Astrocyte of the cerebellum (primary cell): ENCODE results near the gene MTFR2.

Experiments
- DNase-seq: peaks from one replicate; pipeline ENCODE4 v3.0.0-alpha.2; 2011; ENCODE audit warnings: low read depth
- H3K4me3 ChIP-seq: 2 replicates; pipeline ENCODE4 v1.5.1; 2011; ENCODE audit warnings: mild to moderate bottlenecking, low read depth, low read length, moderate library complexity
- in situ Hi-C: cut with HindIII; loops from 2 replicates; pipeline ENCODE4 v1.10.0; 2017; ENCODE audit warnings: low sequenced_read_pairs
- TF ChIP-seq, protein P1 (sequence below): IDR thresholded peaks from 2 replicates; pipeline ENCODE4 v1.5.1; 2012; ENCODE audit warnings: low read length, low read depth, moderate library complexity, mild to moderate bottlenecking; ENCODE audit errors: missing control alignments

MTFR2 gene

GRCh38 chr6:136213012-136213539, 37.0 kb downstream of the MTFR2 start:
- in situ Hi-C loops, result loop anchor here (25.0 kb wide), 1 partner anchor 276 kb away; no protein-coding TSS in a partner anchor
- H3K4me3 ChIP-seq, result no peak overlapping the region
- TF ChIP-seq, protein P1, sequence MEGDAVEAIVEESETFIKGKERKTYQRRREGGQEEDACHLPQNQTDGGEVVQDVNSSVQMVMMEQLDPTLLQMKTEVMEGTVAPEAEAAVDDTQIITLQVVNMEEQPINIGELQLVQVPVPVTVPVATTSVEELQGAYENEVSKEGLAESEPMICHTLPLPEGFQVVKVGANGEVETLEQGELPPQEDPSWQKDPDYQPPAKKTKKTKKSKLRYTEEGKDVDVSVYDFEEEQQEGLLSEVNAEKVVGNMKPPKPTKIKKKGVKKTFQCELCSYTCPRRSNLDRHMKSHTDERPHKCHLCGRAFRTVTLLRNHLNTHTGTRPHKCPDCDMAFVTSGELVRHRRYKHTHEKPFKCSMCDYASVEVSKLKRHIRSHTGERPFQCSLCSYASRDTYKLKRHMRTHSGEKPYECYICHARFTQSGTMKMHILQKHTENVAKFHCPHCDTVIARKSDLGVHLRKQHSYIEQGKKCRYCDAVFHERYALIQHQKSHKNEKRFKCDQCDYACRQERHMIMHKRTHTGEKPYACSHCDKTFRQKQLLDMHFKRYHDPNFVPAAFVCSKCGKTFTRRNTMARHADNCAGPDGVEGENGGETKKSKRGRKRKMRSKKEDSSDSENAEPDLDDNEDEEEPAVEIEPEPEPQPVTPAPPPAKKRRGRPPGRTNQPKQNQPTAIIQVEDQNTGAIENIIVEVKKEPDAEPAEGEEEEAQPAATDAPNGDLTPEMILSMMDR, result no peak
- no peak for DNase-seq

GRCh38 chr6:136212608-136213007, 37.5 kb downstream of the MTFR2 start:
- no peak overlapping the region for H3K4me3 ChIP-seq
- in situ Hi-C loops, result loop anchor here (25.0 kb wide), 1 partner anchor 275 kb away; no protein-coding TSS in a partner anchor
- TF ChIP-seq, protein P1, result no peak
- no peak for DNase-seq

- TF ChIP-seq, protein P1, result no peak
- in situ Hi-C loops, result loop anchor here (25.0 kb wide), 1 partner anchor 273 kb away; no protein-coding TSS in a partner anchor
- no peak overlapping the region for H3K4me3 ChIP-seq
- DNase-seq, result no peak
These were observed 39.5 kb downstream of the MTFR2 start for GRCh38 chr6:136210398-136211165.

GRCh38 chr6:136209496-136209895, 40.6 kb downstream of the MTFR2 start:
- in situ Hi-C loops, result loop anchor here (25.0 kb wide), 1 partner anchor 272 kb away; no protein-coding TSS in a partner anchor
- TF ChIP-seq, protein P1, result no peak
- no peak overlapping the region for H3K4me3 ChIP-seq
- no peak for DNase-seq

DNA sequence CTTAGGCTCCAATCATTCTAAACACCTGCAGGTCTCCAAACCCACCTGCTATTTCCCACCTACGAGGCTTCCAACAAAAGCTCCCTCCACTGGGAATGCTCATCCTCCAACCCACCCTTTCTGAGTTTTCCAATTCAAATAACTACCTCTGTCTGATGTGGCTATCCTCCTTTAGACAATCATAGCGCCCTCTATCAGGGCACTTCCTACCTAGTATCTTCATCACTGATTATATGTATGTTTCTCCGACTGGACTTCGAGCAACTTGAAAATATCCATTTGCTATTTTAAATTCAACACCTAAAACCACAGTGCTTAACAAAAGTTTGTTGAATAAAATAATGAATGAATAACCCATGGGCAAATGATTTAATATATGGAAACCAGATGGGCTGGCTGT, 41.3 kb downstream of the MTFR2 start:
- H3K4me3 ChIP-seq, result no peak overlapping the region
- in situ Hi-C loops, result loop anchor here (25.0 kb wide), 1 partner anchor 271 kb away; no protein-coding TSS in a partner anchor
- no peak for DNase-seq
- TF ChIP-seq, protein P1, result no peak

- H3K4me3 ChIP-seq, result no peak overlapping the region
- in situ Hi-C loops, result loop anchor here (5.0 to 25.0 kb wide), 2 partner anchors 54 to 264 kb away; no protein-coding TSS in a partner anchor
- no peak for DNase-seq
- TF ChIP-seq, protein P1, result no peak
These were observed 48.4 kb downstream of the MTFR2 start for GRCh38 chr6:136201732-136202131.
